Measurements from ENCODE around the gene SIGLEC14.
A peak's percentile ranks its signal among the peaks of the same experiment; 100 is the strongest.

The SIGLEC14 gene

GRCh38 chr19:51646730-51647129 is at the start of gene SIGLEC14:
SIGLEC14 (minus strand) TSS chr19:51646825; CDS start chr19:51646759, 66 bp downstream.
- DNase-seq: peak; percentile 27

- no peak for DNase-seq
Measured at GRCh38 chr19:51695702-51696315, 49.2 kb upstream of the SIGLEC14 start.

- DNase-seq: peak; percentile 17
Measured at GRCh38 chr19:51695088-51695487, 48.5 kb upstream of the SIGLEC14 start.

- no peak for DNase-seq
Measured at GRCh38 chr19:51694318-51695085, 47.9 kb upstream of the SIGLEC14 start.

- no peak for DNase-seq
Measured at GRCh38 chr19:51693819-51694218, 47.2 kb upstream of the SIGLEC14 start.

GRCh38 chr19:51693260-51693659 is 46.6 kb upstream of the SIGLEC14 start, which contains the start of gene SPACA6:
SPACA6 (plus strand) TSS chr19:51693330; CDS start chr19:51693527, 197 bp downstream.
- no peak for DNase-seq

- DNase-seq: no peak
Measured at GRCh38 chr19:51692468-51692867, 45.8 kb upstream of the SIGLEC14 start.

GRCh38 chr19:51691584-51692428 is 45.2 kb upstream of the SIGLEC14 start:
- no peak for DNase-seq

GRCh38 chr19:51691074-51691583 is 44.5 kb upstream of the SIGLEC14 start:
- DNase-seq: no peak

- DNase-seq: peak; percentile 23
Measured at GRCh38 chr19:51690454-51691073, 43.9 kb upstream of the SIGLEC14 start.

GRCh38 chr19:51689751-51690453 is 43.3 kb upstream of the SIGLEC14 start:
- no peak for DNase-seq

GRCh38 chr19:51688671-51689571 is 42.3 kb upstream of the SIGLEC14 start:
- DNase-seq: peak; percentile 74

GRCh38 chr19:51687791-51688670 is 41.4 kb upstream of the SIGLEC14 start:
- no peak for DNase-seq

GRCh38 chr19:51686171-51686570 is 39.5 kb upstream of the SIGLEC14 start:
- DNase-seq: no peak

GRCh38 chr19:51681286-51681941 is 34.8 kb upstream of the SIGLEC14 start:
- no peak for DNase-seq

- DNase-seq: no peak
Measured at GRCh38 chr19:51680474-51680873, 33.8 kb upstream of the SIGLEC14 start.

GRCh38 chr19:51676566-51677083 is 30.0 kb upstream of the SIGLEC14 start:
- no peak for DNase-seq

- peak; percentile 69 for DNase-seq
Measured at GRCh38 chr19:51675911-51676565, 29.4 kb upstream of the SIGLEC14 start.
